Upper lobe of right lung (tissue), 1 donor: Measurements from ENCODE around the gene LTO1. TPM values are rescaled to one million over a fixed set of nuclear protein-coding genes. Genes with fewer than 3 reads are reported as not detected.

ENCODE experiments used
- ATAC-seq: fragments of 200-7000 bp; cut with Tn5 transposase; one replicate; pipeline ENCODE4 v1.9.1; 2020; ENCODE audit warnings: mild to moderate bottlenecking, moderate library complexity
- DNase-seq: peaks from one replicate; pipeline ENCODE4 v3.0.0-alpha.2; 2020
- H3K27ac ChIP-seq: fragments of 200-600 bp; one replicate; pipeline ENCODE4 v1.8.0; 2022
- H3K27me3 ChIP-seq: fragments of 200-600 bp; one replicate; pipeline ENCODE4 v1.8.0; 2022; ENCODE audit warnings: mild to moderate bottlenecking
- H3K36me3 ChIP-seq: fragments of 200-600 bp; one replicate; pipeline ENCODE4 v1.8.0; 2022
- H3K4me1 ChIP-seq: fragments of 200-600 bp; one replicate; pipeline ENCODE4 v1.8.0; 2022
- H3K4me3 ChIP-seq: fragments of 200-600 bp; one replicate; pipeline ENCODE4 v1.8.0; 2022; ENCODE audit warnings: mild to moderate bottlenecking
- H3K9me3 ChIP-seq: fragments of 200-600 bp; one replicate; pipeline ENCODE4 v1.8.0; 2022
- intact Hi-C: fragments of 100-400 bp; cut with DNase I; formaldehyde crosslinking; loops from one replicate; pipeline ENCODE4 v1.11.0; 2022
- total RNA-seq: library from RNA; stranded (reverse); fragmentation: NEBNext Ultra II Directional; extraction: Animal tissue kit (Norgen Biotek cat#: 25700); gene quantifications from one replicate; pipeline ENCODE4 v1.2.1, GENCODE V29; 2021
- TF ChIP-seq, protein P1 (sequence below): fragments of 200-600 bp; IDR thresholded peaks from one replicate; pipeline ENCODE4 v1.8.0; 2022; ENCODE audit warnings: antibody characterized with exemption
- donor health status: DM: no; HTN: yes; CAD: no; lungs with severe emphysema.

Gene LTO1
- total RNA-seq, 1 donor from 2014 or later = 25.7 TPM

- ATAC-seq = no peak
- Histone ChIP-seq H3K27me3 (no peaks in the 10 kb centered on the region), H3K4me3 (no peak overlapping the region), H3K4me1 (no peaks in the 10 kb centered on the region), H3K36me3 (peaks cover 62% of the 10 kb centered on the region), H3K9me3 (no peaks in the 10 kb centered on the region), H3K27ac (no peak overlapping the region)
- TF ChIP-seq, protein P1, sequence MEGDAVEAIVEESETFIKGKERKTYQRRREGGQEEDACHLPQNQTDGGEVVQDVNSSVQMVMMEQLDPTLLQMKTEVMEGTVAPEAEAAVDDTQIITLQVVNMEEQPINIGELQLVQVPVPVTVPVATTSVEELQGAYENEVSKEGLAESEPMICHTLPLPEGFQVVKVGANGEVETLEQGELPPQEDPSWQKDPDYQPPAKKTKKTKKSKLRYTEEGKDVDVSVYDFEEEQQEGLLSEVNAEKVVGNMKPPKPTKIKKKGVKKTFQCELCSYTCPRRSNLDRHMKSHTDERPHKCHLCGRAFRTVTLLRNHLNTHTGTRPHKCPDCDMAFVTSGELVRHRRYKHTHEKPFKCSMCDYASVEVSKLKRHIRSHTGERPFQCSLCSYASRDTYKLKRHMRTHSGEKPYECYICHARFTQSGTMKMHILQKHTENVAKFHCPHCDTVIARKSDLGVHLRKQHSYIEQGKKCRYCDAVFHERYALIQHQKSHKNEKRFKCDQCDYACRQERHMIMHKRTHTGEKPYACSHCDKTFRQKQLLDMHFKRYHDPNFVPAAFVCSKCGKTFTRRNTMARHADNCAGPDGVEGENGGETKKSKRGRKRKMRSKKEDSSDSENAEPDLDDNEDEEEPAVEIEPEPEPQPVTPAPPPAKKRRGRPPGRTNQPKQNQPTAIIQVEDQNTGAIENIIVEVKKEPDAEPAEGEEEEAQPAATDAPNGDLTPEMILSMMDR = no peak
- peak; percentile 15 for DNase-seq
- intact Hi-C loops = no loop called here
Observed at GRCh38 chr11:69651834-69652620, 23.1 kb downstream of the LTO1 start.

DNA sequence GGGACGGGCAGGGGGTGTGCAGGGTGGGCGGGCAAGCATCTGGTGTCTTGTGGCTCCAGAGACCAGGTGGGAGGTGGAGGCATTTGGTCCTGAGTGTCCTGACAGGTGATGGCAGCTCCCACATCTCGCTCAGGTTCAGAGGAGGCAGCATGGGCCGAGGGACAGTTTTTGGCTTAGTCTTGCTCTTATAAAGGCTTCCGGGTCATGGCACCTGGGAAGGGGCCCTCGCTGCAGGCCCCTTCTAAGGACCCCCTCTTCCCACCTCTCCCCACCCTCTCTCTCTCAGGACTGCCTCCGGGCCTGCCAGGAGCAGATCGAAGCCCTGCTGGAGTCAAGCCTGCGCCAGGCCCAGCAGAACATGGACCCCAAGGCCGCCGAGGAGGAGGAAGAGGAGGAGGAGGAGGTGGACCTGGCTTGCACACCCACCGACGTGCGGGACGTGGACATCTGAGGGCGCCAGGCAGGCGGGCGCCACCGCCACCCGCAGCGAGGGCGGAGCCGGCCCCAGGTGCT, 24.3 kb downstream of the LTO1 start:
- Histone ChIP-seq H3K36me3 (peaks cover 62% of the 10 kb centered on the region), H3K27ac (no peak overlapping the region), H3K9me3 (no peaks in the 10 kb centered on the region), H3K4me1 (no peaks in the 10 kb centered on the region), H3K4me3 (no peak overlapping the region), H3K27me3 (no peaks in the 10 kb centered on the region)
- ATAC-seq = no peak
- intact Hi-C loops = no loop called here
- TF ChIP-seq, protein P1 = no peak
- no peak for DNase-seq

- intact Hi-C loops = no loop called here
- peaks cover 66% of the 10 kb centered on the region for H3K36me3 ChIP-seq
- H3K4me3 ChIP-seq = no peak overlapping the region
- H3K4me1 ChIP-seq = no peaks in the 10 kb centered on the region
- H3K27me3 ChIP-seq = no peaks in the 10 kb centered on the region
- no peak for DNase-seq
- peak; percentile 14 for ATAC-seq
- H3K9me3 ChIP-seq = no peaks in the 10 kb centered on the region
- no peak overlapping the region for H3K27ac ChIP-seq
- TF ChIP-seq, protein P1 = no peak
Observed at GRCh38 chr11:69650081-69650831, 24.9 kb downstream of the LTO1 start.

GRCh38 chr11:69649576-69649900, 25.6 kb downstream of the LTO1 start:
- TF ChIP-seq, protein P1 = no peak
- Histone ChIP-seq H3K4me3 (no peak overlapping the region), H3K9me3 (no peaks in the 10 kb centered on the region), H3K36me3 (peaks cover 73% of the 10 kb centered on the region), H3K27me3 (no peaks in the 10 kb centered on the region), H3K27ac (no peak overlapping the region), H3K4me1 (peaks cover 4% of the 10 kb centered on the region)
- no peak for ATAC-seq
- no peak for DNase-seq
- intact Hi-C loops = loop anchor here (5.0 kb wide), 1 partner anchor 547 kb away; no protein-coding TSS in a partner anchor

DNA sequence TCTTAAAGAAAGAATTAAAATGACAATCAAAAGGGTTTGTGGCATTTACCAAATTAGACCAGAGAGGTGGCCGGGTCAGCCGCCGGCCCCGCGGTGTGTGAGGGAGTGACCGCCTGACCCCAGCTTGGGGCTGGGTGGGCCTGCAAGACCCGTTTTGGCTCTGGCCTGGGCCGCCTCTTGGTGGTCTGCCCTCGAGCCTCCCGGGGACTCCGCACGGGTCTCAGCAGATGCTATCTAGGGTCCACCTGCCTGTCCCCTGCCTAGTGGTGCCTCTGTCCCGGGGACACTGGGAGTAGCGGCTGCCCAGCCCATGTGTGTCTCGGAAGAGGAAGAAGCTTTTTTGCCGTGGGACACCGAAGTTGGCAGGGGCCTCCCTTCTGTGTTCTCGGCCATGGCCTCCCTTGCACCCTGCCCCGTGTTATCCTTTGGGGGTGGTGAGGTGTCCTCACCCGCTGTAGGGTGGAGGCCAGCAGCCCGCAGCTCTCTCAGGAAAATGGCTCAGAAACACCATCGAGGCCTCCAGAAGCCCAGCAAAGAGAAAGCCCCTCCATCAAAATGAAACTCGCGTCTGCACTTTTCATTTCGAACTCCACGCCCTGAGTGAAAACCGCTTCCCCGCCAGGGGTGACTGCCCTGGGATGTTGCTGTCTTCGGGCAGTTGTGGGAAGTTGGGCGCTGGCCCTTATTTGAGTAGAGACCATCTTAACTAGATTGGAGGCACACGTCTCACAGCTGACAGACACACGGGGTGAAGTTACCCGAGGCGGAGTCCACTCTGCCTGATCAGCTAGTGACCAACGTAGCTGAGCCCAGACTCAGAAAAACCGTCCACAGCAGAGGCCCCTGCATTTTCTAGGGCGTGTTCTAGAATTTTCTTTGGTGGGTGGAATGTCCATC, 26.2 kb downstream of the LTO1 start:
- ATAC-seq = no peak
- TF ChIP-seq, protein P1 = no peak
- H3K36me3 ChIP-seq = peaks cover 71% of the 10 kb centered on the region
- no peaks in the 10 kb centered on the region for H3K27me3 ChIP-seq
- DNase-seq = peak; percentile 63
- intact Hi-C loops = loop anchor here (5.0 kb wide), 1 partner anchor 547 kb away; no protein-coding TSS in a partner anchor
- no peaks in the 10 kb centered on the region for H3K9me3 ChIP-seq
- H3K4me3 ChIP-seq = no peak overlapping the region
- peaks cover 10% of the 10 kb centered on the region for H3K4me1 ChIP-seq
- no peak overlapping the region for H3K27ac ChIP-seq
